H1 (cell line): ENCODE results near the gene MOB3B. TPM values are rescaled to one million over a fixed set of nuclear protein-coding genes. Genes with fewer than 3 reads are reported as not detected.
A peak's percentile ranks its signal among the peaks of the same experiment; 100 is the strongest.

Experiments
- CTCF ChIA-PET: fragments of 300-600 bp; sonication (Branson Sonifier 250); formaldehyde crosslinking; loops from one replicate; lab custom pipeline; 2021; ENCODE audit not compliant: partially characterized antibody; lab: Charles Lee
- POLR2A ChIA-PET: fragments of 300-600 bp; sonication (Branson Sonifier 250); formaldehyde crosslinking; loops from one replicate; lab custom pipeline; 2021; ENCODE audit warnings: inconsistent platforms; ENCODE audit not compliant: partially characterized antibody; lab: Charles Lee
- DNase-seq, 2 experiments: peaks; one replicate each; pipeline versions ENCODE4 v3.0.0 to v3.0.0-alpha.2; 2010 to 2022; ENCODE audit warnings: low spot score in 2 of 2, low read depth in 1 of 2, mixed read lengths in 1 of 2
- FAIRE-seq: peaks from 2 replicates; lab custom pipeline; 2011; peaks lifted over from hg19 to GRCh38; lab: Jason Lieb, UNC
- H2AFZ ChIP-seq: 2 replicates; pipeline ENCODE4 v1.8.1; 2012; ENCODE audit warnings: low read length, inconsistent platforms
- H2AK5ac ChIP-seq: 2 replicates; pipeline ENCODE4 v1.6.1; 2013; ENCODE audit warnings: low read depth, low read length
- H2BK120ac ChIP-seq: replicated peaks from 2 replicates; pipeline ENCODE3; 2013; ENCODE audit warnings: low read depth, low read length, inconsistent platforms
- H2BK12ac ChIP-seq: 2 replicates; pipeline ENCODE4 v1.6.1; 2013; ENCODE audit warnings: low read depth, low read length
- H2BK15ac ChIP-seq: 2 replicates; pipeline ENCODE4 v1.6.1; 2013; ENCODE audit warnings: low read length
- H2BK20ac ChIP-seq: 2 replicates; pipeline ENCODE4 v1.6.1; 2013; ENCODE audit warnings: low read length
- H2BK5ac ChIP-seq: 2 replicates; pipeline ENCODE4 v1.6.1; 2013; ENCODE audit warnings: low read depth, low read length
- H3K14ac ChIP-seq: 2 replicates; pipeline ENCODE4 v1.6.1; 2013; ENCODE audit warnings: inconsistent platforms; ENCODE audit not compliant: insufficient read length
- H3K18ac ChIP-seq: 2 replicates; pipeline ENCODE4 v1.6.1; 2013; ENCODE audit warnings: low read length; ENCODE audit errors: extremely low read depth
- H3K23ac ChIP-seq: 2 replicates; pipeline ENCODE4 v1.6.1; 2013; ENCODE audit warnings: inconsistent platforms; ENCODE audit not compliant: insufficient read length
- H3K23me2 ChIP-seq: 2 replicates; pipeline ENCODE4 v1.6.1; 2013; ENCODE audit warnings: low read depth, low read length
- H3K27ac ChIP-seq: 2 replicates; pipeline ENCODE4 v1.6.1; 2011; ENCODE audit warnings: low read depth, low read length, inconsistent platforms
- H3K27me3 ChIP-seq, 4 experiments: replicated peaks in 1 of 4; 1 replicate in 1 of 4; 2 replicates in 3 of 4; pipeline versions ENCODE4 v1.6.1 to v1.8.1; 2011 to 2013; ENCODE audit warnings: low read length in 3 of 4, mild to moderate bottlenecking in 3 of 4, inconsistent platforms in 2 of 4, mixed read lengths in 2 of 4, moderate library complexity in 1 of 4; ENCODE audit not compliant: control insufficient read depth in 3 of 4, insufficient read depth in 3 of 4; ENCODE audit errors: extremely low read depth in 1 of 4
- H3K36me3 ChIP-seq, 4 experiments: 2 replicates each; pipeline versions ENCODE4 v1.6.1 to v1.8.1; 2011 to 2013; ENCODE audit warnings: mild to moderate bottlenecking in 4 of 4, low read length in 3 of 4, moderate library complexity in 2 of 4, control low read depth in 1 of 4, inconsistent platforms in 1 of 4; ENCODE audit not compliant: insufficient read depth in 4 of 4, control insufficient read depth in 2 of 4
- H3K4ac ChIP-seq: replicated peaks from 2 replicates; pipeline ENCODE3; 2013; ENCODE audit warnings: low read length, low read depth, mixed read lengths, inconsistent platforms; ENCODE audit not compliant: insufficient read length
- H3K4me1 ChIP-seq, 4 experiments: replicated peaks in 1 of 4; 1 replicate in 1 of 4; 2 replicates in 3 of 4; pipeline versions ENCODE4 v1.6.1 to v1.8.1; 2011 to 2013; ENCODE audit warnings: low read length in 3 of 4, inconsistent platforms in 2 of 4, mixed read lengths in 1 of 4; ENCODE audit not compliant: insufficient read depth in 4 of 4, control insufficient read depth in 3 of 4
- H3K4me2 ChIP-seq, 2 experiments: 2 replicates each; pipeline versions ENCODE4 v1.6.1 to v1.8.1; 2011 to 2013; ENCODE audit warnings: low read depth in 2 of 2, low read length in 2 of 2, control low read depth in 1 of 2, inconsistent platforms in 1 of 2, mild to moderate bottlenecking in 1 of 2; ENCODE audit not compliant: insufficient read depth in 1 of 2
- H3K4me3 ChIP-seq, 4 experiments: fragments of 200-600, 300-600 bp in 1 of 4; sonication (generic), shearing (Covaris generic), sonication (Bioruptor Twin) in 1 of 4; 2 replicates each; pipeline versions ENCODE4 v1.5.1 to v1.8.1; 2011 to 2016; ENCODE audit warnings: low read length in 4 of 4, low read depth in 3 of 4, control low read depth in 2 of 4, inconsistent platforms in 2 of 4, mild to moderate bottlenecking in 2 of 4, mixed read lengths in 1 of 4, moderate library complexity in 1 of 4; ENCODE audit not compliant: insufficient read depth in 2 of 4; ENCODE audit errors: extremely low read depth in 1 of 4
- H3K56ac ChIP-seq: replicated peaks from 2 replicates; pipeline ENCODE3; 2013; ENCODE audit warnings: low read depth, mild to moderate bottlenecking, mixed read lengths, low read length, inconsistent platforms; ENCODE audit not compliant: insufficient read length
- H3K79me1 ChIP-seq: 2 replicates; pipeline ENCODE4 v1.6.1; 2013; ENCODE audit warnings: low read depth, low read length, control low read depth
- H3K79me2 ChIP-seq, 2 experiments: 2 replicates each; pipeline versions ENCODE4 v1.6.1 to v1.8.1; 2012 to 2013; ENCODE audit warnings: low read length in 2 of 2, mild to moderate bottlenecking in 2 of 2, inconsistent platforms in 1 of 2; ENCODE audit not compliant: insufficient read depth in 2 of 2, control insufficient read depth in 1 of 2
- H3K9ac ChIP-seq, 4 experiments: replicated peaks in 1 of 4; 1 replicate in 1 of 4; 2 replicates in 3 of 4; pipeline versions ENCODE4 v1.6.1 to v1.8.1; 2011 to 2013; ENCODE audit warnings: low read depth in 3 of 4, low read length in 3 of 4, control low read depth in 2 of 4, mild to moderate bottlenecking in 2 of 4, moderate library complexity in 2 of 4, inconsistent platforms in 1 of 4; ENCODE audit errors: extremely low read depth in 1 of 4
- H3K9me3 ChIP-seq, 2 experiments: 2 replicates each; pipeline versions ENCODE4 v1.6.1 to v1.8.1; 2012 to 2013; ENCODE audit warnings: mild to moderate bottlenecking in 2 of 2, moderate library complexity in 2 of 2, control low read depth in 1 of 2, inconsistent platforms in 1 of 2, low read depth in 1 of 2, low read length in 1 of 2, mixed read lengths in 1 of 2; ENCODE audit not compliant: insufficient read depth in 2 of 2
- H4K20me1 ChIP-seq, 2 experiments: replicated peaks in 1 of 2; 2 replicates each; pipeline versions ENCODE3 to v1.8.1; 2011 to 2013; ENCODE audit warnings: inconsistent platforms in 2 of 2, low read length in 2 of 2, mild to moderate bottlenecking in 1 of 2; ENCODE audit not compliant: insufficient read depth in 2 of 2, control insufficient read depth in 1 of 2
- H4K5ac ChIP-seq: 2 replicates; pipeline ENCODE4 v1.6.1; 2013; ENCODE audit warnings: low read length, low read depth, mixed read lengths, inconsistent platforms; ENCODE audit not compliant: insufficient read length
- H4K8ac ChIP-seq: 2 replicates; pipeline ENCODE4 v1.8.0; 2013; ENCODE audit warnings: mild to moderate bottlenecking, moderate library complexity, low read length, inconsistent platforms; ENCODE audit not compliant: insufficient read depth; ENCODE audit errors: extremely low read depth
- H4K91ac ChIP-seq: replicated peaks from 2 replicates; pipeline ENCODE3; 2013; ENCODE audit warnings: low read length, mixed read lengths, inconsistent platforms; ENCODE audit not compliant: insufficient read length
- CHD2 ChIP-seq: IDR thresholded peaks from 2 replicates; pipeline ENCODE4 v1.6.1; 2012; ENCODE audit warnings: low read length, improper control_type of control experiment
- WGBS, 2 experiments: shearing (Covaris generic) in 1 of 2; methylation state at CpG; one replicate each; pipeline versions ENCODE4 v1.1.6 to v1.1.7; 2013 to 2015; ENCODE audit warnings: low lambda C conversion rate in 2 of 2, mixed read lengths in 2 of 2, inconsistent platforms in 1 of 2, low coverage in 1 of 2, missing lambda C conversion rate in 1 of 2; ENCODE audit not compliant: insufficient replicate concordance in 2 of 2, insufficient coverage in 1 of 2, insufficient read length in 1 of 2; ENCODE audit errors: extremely low coverage in 1 of 2, missing lambda C conversion rate in 1 of 2; 5-methylcytosine and 5-hydroxymethylcytosine counted together
- polyA plus RNA-seq, 7 experiments: library from polyadenylated mRNA; depleted of rRNA in 3 of 7; stranded (reverse) in 5 of 7; unstranded in 2 of 7; fragments of >200 nt in 5 of 7; fragments of 200-250 nt in 2 of 7; gene quantifications; 1 replicate in 5 of 7; 2 replicates in 1 of 7; 4 replicates in 1 of 7; pipeline versions ENCODE4 v1.2.1 to v1.2.3, GENCODE V29; 2011 to 2013; ENCODE audit warnings: missing spikeins in 2 of 7, mixed read lengths in 2 of 7
- total RNA-seq: library from RNA; stranded (reverse); fragmentation: NEBNext Ultra II Directional; extraction: Animal tissue kit (Norgen Biotek cat#: 25700); gene quantifications from 2 replicates; pipeline ENCODE4 v1.2.1, GENCODE V29; 2021
- TF ChIP-seq, protein P1 (sequence below), 3 experiments: IDR thresholded peaks; 1 replicate in 2 of 3; 2 replicates in 1 of 3; pipeline versions ENCODE4 v1.5.1 to v1.6.1; 2011; ENCODE audit warnings: low read length in 3 of 3, mild to moderate bottlenecking in 3 of 3, inconsistent platforms in 2 of 3, low read depth in 1 of 3, moderate library complexity in 1 of 3; ENCODE audit not compliant: insufficient read depth in 1 of 3; ENCODE audit errors: control extremely low read depth in 1 of 3

The MOB3B gene
- total and polyA plus RNA-seq, 2 of the 8 experiments (the other 6 are each of a cell fraction or from before 2014, with no cell fraction given): 12.7 to 16.1 TPM

DNA sequence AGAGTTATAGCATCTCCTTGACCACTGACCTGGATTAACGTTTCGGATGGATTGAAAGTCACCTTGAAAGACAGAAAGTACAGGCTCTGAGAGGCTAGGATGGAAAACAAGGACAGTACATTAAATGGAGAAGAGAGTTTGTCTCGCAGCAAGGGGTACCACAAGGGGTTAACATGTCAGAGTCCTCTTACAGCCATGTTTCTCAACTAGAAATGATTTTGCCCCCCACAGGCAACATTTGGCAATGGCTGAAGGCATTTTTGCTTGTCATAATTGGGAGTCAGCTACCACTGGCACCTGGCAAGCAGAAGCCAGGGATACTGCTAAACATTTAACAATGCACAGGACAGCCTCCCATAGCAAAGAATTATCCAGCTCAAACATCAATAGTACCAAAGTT, 141.9 kb downstream of the MOB3B start:
- Histone ChIP-seq H3K4me2 (no peak overlapping the region), H2AFZ (no peak overlapping the region), H3K56ac (no peak overlapping the region), H3K4me3 (no peak overlapping the region), H2BK20ac (no peak overlapping the region), H2BK120ac (no peak overlapping the region), H3K9me3 (no peaks in the 10 kb centered on the region), H3K14ac (no peak overlapping the region), H3K36me3 (no peaks in the 10 kb centered on the region), H4K91ac (no peak overlapping the region), H2AK5ac (no peak overlapping the region), H2BK12ac (no peak overlapping the region), H2BK15ac (no peak overlapping the region), H3K4ac (no peak overlapping the region), H3K27me3 (no peaks in the 10 kb centered on the region), H3K9ac (no peak overlapping the region), H4K8ac (no peak overlapping the region), H3K79me1 (no peaks in the 10 kb centered on the region), H3K23ac (no peak overlapping the region), H2BK5ac (no peak overlapping the region), H3K4me1 (peaks cover 2 to 9% (median 4%) of the 10 kb centered on the region in 4 experiments; a peak in 4 of 7 replicates), H3K79me2 (no peaks in the 10 kb centered on the region; a peak in 1 of 4 replicates), H3K27ac (no peak overlapping the region), H3K18ac (no peak overlapping the region), H3K23me2 (no peaks in the 10 kb centered on the region; the same call in 1 of the 2 replicates), H4K20me1 (no peaks in the 10 kb centered on the region), H4K5ac (no peak overlapping the region)
- FAIRE-seq: no peak
- CTCF ChIA-PET: interaction anchor here (0.8 to 1.7 kb wide), 4 partner anchors 9 to 49 kb away, joined by 3 to 5 read pairs (median 4); no protein-coding TSS in a partner anchor
- peak in 1 of 2 experiments; percentile 23 for DNase-seq
- no peak for TF ChIP-seq CHD2
- TF ChIP-seq, protein P1, sequence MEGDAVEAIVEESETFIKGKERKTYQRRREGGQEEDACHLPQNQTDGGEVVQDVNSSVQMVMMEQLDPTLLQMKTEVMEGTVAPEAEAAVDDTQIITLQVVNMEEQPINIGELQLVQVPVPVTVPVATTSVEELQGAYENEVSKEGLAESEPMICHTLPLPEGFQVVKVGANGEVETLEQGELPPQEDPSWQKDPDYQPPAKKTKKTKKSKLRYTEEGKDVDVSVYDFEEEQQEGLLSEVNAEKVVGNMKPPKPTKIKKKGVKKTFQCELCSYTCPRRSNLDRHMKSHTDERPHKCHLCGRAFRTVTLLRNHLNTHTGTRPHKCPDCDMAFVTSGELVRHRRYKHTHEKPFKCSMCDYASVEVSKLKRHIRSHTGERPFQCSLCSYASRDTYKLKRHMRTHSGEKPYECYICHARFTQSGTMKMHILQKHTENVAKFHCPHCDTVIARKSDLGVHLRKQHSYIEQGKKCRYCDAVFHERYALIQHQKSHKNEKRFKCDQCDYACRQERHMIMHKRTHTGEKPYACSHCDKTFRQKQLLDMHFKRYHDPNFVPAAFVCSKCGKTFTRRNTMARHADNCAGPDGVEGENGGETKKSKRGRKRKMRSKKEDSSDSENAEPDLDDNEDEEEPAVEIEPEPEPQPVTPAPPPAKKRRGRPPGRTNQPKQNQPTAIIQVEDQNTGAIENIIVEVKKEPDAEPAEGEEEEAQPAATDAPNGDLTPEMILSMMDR (IDR thresholded peaks at IDR 0.05; ENCODE audit: control extremely low read depth in 1 of 3, insufficient read depth in 1 of 3, low read depth in 1 of 3, low read length in 3 of 3): 0 out of 4 replicates have a peak, but pooled peaks of 1 of the 3 experiments have one; percentile 1
- POLR2A ChIA-PET: interaction anchor here (1.1 kb wide), 1 partner anchor 19 kb away, joined by 3 read pairs; no protein-coding TSS in a partner anchor
- 92% methylated on average over 3 of the region's 3 CpGs; no CpG with 5 or more reads in 1 of the 2 experiments for WGBS, 2 experiments
